GM06990 (cell line): ENCODE measurements around the gene TENM4.

ENCODE experiments used
- DNase-seq: peaks from one replicate; pipeline ENCODE4 v3.0.0-alpha.2; 2011; ENCODE audit not compliant: insufficient read length; ENCODE audit errors: extremely low read depth
- H3K27me3 ChIP-seq: replicated peaks from 2 replicates; pipeline ENCODE4 v1.6.0; 2011; ENCODE audit warnings: low read length; ENCODE audit not compliant: control insufficient read depth, insufficient read depth
- H3K36me3 ChIP-seq: 2 replicates; pipeline ENCODE4 v1.5.1; 2011; ENCODE audit warnings: low read length; ENCODE audit not compliant: control insufficient read depth, insufficient read depth
- H3K4me3 ChIP-seq: replicated peaks from 2 replicates; pipeline ENCODE4 v1.5.1; 2011; ENCODE audit warnings: low read depth, mild to moderate bottlenecking, control low read depth, low read length
- CTCF ChIP-seq: IDR thresholded peaks from 2 replicates; pipeline ENCODE4 v1.5.1; 2011; ENCODE audit warnings: low read length, control low read depth, mild to moderate bottlenecking, inconsistent platforms; ENCODE audit not compliant: insufficient read depth, poor library complexity, severe bottlenecking

TENM4 gene

GRCh38 chr11:79054636-79055035, 386.2 kb downstream of the TENM4 start:
- H3K36me3 ChIP-seq = no peaks in the 10 kb centered on the region
- no peak overlapping the region for H3K4me3 ChIP-seq
- no peak for TF ChIP-seq CTCF
- H3K27me3 ChIP-seq = no peaks in the 10 kb centered on the region; the same call in none of the 2 replicates
- no peak for DNase-seq

- TF ChIP-seq CTCF = peak; percentile 29
- Histone ChIP-seq H3K36me3 (no peaks in the 10 kb centered on the region), H3K27me3 (no peaks in the 10 kb centered on the region; the same call in none of the 2 replicates), H3K4me3 (no peak overlapping the region)
- no peak for DNase-seq
Observed at GRCh38 chr11:79052544-79052943, 388.3 kb downstream of the TENM4 start.

GRCh38 chr11:79050786-79051185, 390.0 kb downstream of the TENM4 start:
- DNase-seq = no peak
- Histone ChIP-seq H3K36me3 (no peaks in the 10 kb centered on the region), H3K4me3 (no peak overlapping the region), H3K27me3 (no peaks in the 10 kb centered on the region; the same call in none of the 2 replicates)
- TF ChIP-seq CTCF = no peak

GRCh38 chr11:79049741-79050179, 391.1 kb downstream of the TENM4 start:
- H3K4me3 ChIP-seq = no peak overlapping the region
- peaks cover 2% of the 10 kb centered on the region for H3K27me3 ChIP-seq
- no peak for TF ChIP-seq CTCF
- no peaks in the 10 kb centered on the region for H3K36me3 ChIP-seq
- no peak for DNase-seq

- H3K4me3 ChIP-seq = no peak overlapping the region
- H3K36me3 ChIP-seq = no peaks in the 10 kb centered on the region
- no peak for TF ChIP-seq CTCF
- DNase-seq = no peak
- peaks cover 2% of the 10 kb centered on the region for H3K27me3 ChIP-seq
Observed at GRCh38 chr11:79047980-79048379, 392.9 kb downstream of the TENM4 start.

GRCh38 chr11:79047321-79047720, 393.5 kb downstream of the TENM4 start:
- no peak overlapping the region for H3K4me3 ChIP-seq
- no peak for TF ChIP-seq CTCF
- H3K36me3 ChIP-seq = no peaks in the 10 kb centered on the region
- H3K27me3 ChIP-seq = peaks cover 2% of the 10 kb centered on the region
- no peak for DNase-seq
